Measurements from ENCODE around the gene ANXA6. TPM values are rescaled to one million over a fixed set of nuclear protein-coding genes. Genes with fewer than 3 reads are reported as not detected.

Gene ANXA6
- total RNA-seq, 2 donors from 2014 or later = 164 to 165 TPM

DNA sequence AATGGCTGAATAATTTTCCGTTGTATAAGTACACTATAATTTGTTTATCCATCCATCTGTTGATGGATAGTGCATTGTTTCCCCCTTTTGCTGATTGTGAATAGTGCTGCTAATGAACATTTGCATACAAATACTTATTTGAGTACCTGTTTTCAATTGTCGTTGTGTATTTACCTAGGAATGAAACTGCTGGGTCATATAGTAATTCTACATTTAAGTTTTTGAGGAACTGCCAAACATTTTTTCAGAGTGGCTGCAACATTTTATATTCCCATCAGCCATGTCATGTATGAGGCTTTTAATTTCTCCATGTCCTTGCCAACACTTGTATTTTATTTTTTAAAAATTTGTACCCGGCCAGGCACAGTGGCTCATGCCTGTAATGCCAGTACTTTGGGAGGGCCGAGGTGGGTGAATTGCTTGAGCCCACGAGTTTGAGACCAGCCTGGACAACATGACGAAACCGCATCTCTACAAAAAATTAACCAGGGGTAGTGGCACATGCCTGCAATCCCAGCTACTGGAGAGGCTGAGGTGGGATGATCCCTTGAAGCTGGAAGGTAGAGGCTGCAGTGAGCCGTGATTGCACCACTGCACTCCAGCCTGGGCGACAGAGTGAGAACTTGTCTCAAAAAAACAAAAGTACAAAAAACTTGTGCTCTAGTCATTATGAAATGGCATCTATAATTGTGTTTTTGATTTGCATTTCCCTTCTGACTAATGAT is 2.2 kb upstream of the ANXA6 start:
- H3K4me1 ChIP-seq = peaks cover 0 to 38% of the 10 kb centered on the region in 2 donors
- no peak overlapping the region for H3K27ac ChIP-seq
- H3K36me3 ChIP-seq = no peaks in the 10 kb centered on the region
- H3K4me3 ChIP-seq = no peak overlapping the region
- no peaks in the 10 kb centered on the region for H3K27me3 ChIP-seq
- TF ChIP-seq, protein P1, sequence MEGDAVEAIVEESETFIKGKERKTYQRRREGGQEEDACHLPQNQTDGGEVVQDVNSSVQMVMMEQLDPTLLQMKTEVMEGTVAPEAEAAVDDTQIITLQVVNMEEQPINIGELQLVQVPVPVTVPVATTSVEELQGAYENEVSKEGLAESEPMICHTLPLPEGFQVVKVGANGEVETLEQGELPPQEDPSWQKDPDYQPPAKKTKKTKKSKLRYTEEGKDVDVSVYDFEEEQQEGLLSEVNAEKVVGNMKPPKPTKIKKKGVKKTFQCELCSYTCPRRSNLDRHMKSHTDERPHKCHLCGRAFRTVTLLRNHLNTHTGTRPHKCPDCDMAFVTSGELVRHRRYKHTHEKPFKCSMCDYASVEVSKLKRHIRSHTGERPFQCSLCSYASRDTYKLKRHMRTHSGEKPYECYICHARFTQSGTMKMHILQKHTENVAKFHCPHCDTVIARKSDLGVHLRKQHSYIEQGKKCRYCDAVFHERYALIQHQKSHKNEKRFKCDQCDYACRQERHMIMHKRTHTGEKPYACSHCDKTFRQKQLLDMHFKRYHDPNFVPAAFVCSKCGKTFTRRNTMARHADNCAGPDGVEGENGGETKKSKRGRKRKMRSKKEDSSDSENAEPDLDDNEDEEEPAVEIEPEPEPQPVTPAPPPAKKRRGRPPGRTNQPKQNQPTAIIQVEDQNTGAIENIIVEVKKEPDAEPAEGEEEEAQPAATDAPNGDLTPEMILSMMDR (IDR thresholded peaks at IDR 0.05) = no peak
- H3K9me3 ChIP-seq = no peaks in the 10 kb centered on the region
- DNase-seq (ENCODE audit: low spot score) = no peak

GRCh38 chr5:151158287-151158661 is 695 bp upstream of the ANXA6 start:
- Histone ChIP-seq H3K4me1 (peaks cover 0 to 43% of the 10 kb centered on the region in 2 donors), H3K9me3 (no peaks in the 10 kb centered on the region), H3K36me3 (no peaks in the 10 kb centered on the region), H3K27ac (peak overlapping the region; percentile 86 to 96), H3K4me3 (peak overlapping the region; percentile 79 to 90), H3K27me3 (no peaks in the 10 kb centered on the region)
- DNase-seq (ENCODE audit: low spot score) = no peak
- TF ChIP-seq, protein P1 (IDR thresholded peaks at IDR 0.05) = no peak

DNA sequence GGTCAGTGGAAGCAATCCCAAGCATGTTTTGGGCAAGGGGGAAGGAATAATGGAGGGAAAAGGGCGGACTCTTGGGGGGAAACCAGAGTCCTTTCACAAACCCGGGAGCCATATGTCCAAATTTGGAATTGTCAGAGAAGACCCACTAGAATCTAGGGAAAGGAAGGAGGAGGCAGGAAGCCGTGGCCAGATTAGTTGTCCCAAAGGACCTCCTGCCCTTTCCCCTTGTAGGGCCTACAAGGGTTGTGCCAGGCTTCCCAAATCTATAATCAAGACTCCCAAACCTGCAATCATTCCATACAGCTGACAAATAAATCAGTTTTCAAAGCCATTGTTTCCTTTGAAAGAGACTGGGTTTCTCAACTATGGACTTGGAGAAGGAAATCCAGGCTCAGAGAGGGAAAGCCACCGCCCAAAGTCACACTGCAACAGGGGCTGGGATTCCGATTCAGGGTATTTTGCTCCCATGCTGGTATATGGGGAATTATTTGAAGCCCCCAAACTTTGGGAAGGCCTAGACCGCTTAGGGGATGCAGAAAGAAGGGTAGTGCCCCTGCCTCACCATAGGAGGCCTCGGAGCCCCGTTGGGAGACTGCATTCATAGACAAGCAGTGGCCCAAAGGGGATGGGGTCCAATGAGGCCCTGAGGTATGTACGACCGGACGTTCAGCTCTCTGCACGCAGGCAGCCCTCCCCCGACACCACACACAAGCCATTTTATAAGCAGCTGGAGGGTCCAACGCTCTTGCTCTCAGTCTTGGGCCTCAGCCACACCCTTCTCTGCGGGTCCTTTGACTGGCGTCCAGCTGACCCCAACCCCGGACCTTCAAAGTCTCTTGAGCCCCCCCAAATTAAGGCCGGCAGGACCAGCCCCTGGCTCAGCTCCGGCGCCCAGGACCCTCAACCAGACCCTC is 815 bp downstream of the ANXA6 start:
- H3K4me3 ChIP-seq = peak overlapping the region; percentile 79 to 90
- no peaks in the 10 kb centered on the region for H3K36me3 ChIP-seq
- H3K4me1 ChIP-seq = peaks cover 0 to 58% of the 10 kb centered on the region in 2 donors
- DNase-seq (ENCODE audit: low spot score) = no peak
- H3K27ac ChIP-seq = peak overlapping the region; percentile 86 to 96
- no peaks in the 10 kb centered on the region for H3K9me3 ChIP-seq
- TF ChIP-seq, protein P1 (IDR thresholded peaks at IDR 0.05) = no peak
- no peaks in the 10 kb centered on the region for H3K27me3 ChIP-seq

- Histone ChIP-seq H3K36me3 (no peaks in the 10 kb centered on the region), H3K27me3 (no peaks in the 10 kb centered on the region), H3K4me1 (peaks cover 0 to 66% of the 10 kb centered on the region in 2 donors), H3K27ac (peak overlapping the region; percentile 86 to 96), H3K9me3 (no peaks in the 10 kb centered on the region), H3K4me3 (peak overlapping the region; percentile 79 to 90)
- DNase-seq (ENCODE audit: low spot score) = no peak
- TF ChIP-seq, protein P1 (IDR thresholded peaks at IDR 0.05) = no peak
Observed at GRCh38 chr5:151155775-151156506, 1.6 kb downstream of the ANXA6 start.

- TF ChIP-seq, protein P1 (IDR thresholded peaks at IDR 0.05) = no peak
- Histone ChIP-seq H3K4me1 (peaks cover 0 to 74% of the 10 kb centered on the region in 2 donors), H3K27ac (peak overlapping the region; percentile 86 to 96), H3K36me3 (no peaks in the 10 kb centered on the region), H3K9me3 (no peaks in the 10 kb centered on the region), H3K27me3 (no peaks in the 10 kb centered on the region), H3K4me3 (peak overlapping the region; percentile 79 to 90)
- no peak for DNase-seq (ENCODE audit: low spot score)
Observed at GRCh38 chr5:151154931-151155774, 2.4 kb downstream of the ANXA6 start.

All from right atrium auricular region (tissue), 2 donors.